Spleen (tissue), 13 donors: ENCODE data around the gene C2orf80. TPM values are rescaled to one million over a fixed set of nuclear protein-coding genes. Genes with fewer than 3 reads are reported as not detected.

Source experiments
- DNase-seq: peaks from one replicate; pipeline ENCODE4 v3.0.0-alpha.2; 2020
- H3K27ac ChIP-seq, 8 donors: fragments of 200-600 bp; sonication (generic) in 7 of 8; 1 replicate in 4 of 8; 2 replicates in 4 of 8; pipeline versions ENCODE4 v1.5.0 to v1.8.0; 2016 to 2021; ENCODE audit warnings: inconsistent platforms in 4 of 8, mild to moderate bottlenecking in 4 of 8, moderate library complexity in 1 of 8
- H3K27me3 ChIP-seq, 7 donors: fragments of 200-600 bp; sonication (generic) in 6 of 7; replicated peaks in 1 of 7; 1 replicate in 4 of 7; 2 replicates in 3 of 7; pipeline versions ENCODE4 v1.5.0 to v1.8.0; 2016 to 2021; ENCODE audit warnings: inconsistent platforms in 3 of 7, mild to moderate bottlenecking in 1 of 7
- H3K36me3 ChIP-seq, 6 donors: fragments of 200-600 bp; sonication (generic) in 5 of 6; 1 replicate in 4 of 6; 2 replicates in 2 of 6; pipeline versions ENCODE4 v1.5.0 to v1.8.0; 2016 to 2021; ENCODE audit warnings: inconsistent platforms in 2 of 6
- H3K4me1 ChIP-seq, 6 donors: fragments of 200-600 bp; sonication (generic) in 5 of 6; 1 replicate in 3 of 6; 2 replicates in 3 of 6; pipeline versions ENCODE4 v1.5.0 to v1.8.0; 2016 to 2021; ENCODE audit warnings: inconsistent platforms in 3 of 6
- H3K4me3 ChIP-seq, 8 donors: fragments of 200-600 bp; sonication (generic) in 7 of 8; 1 replicate in 4 of 8; 2 replicates in 4 of 8; pipeline versions ENCODE4 v1.5.0 to v1.8.0; 2016 to 2021; ENCODE audit warnings: inconsistent platforms in 4 of 8, mild to moderate bottlenecking in 4 of 8, moderate library complexity in 2 of 8
- H3K9me3 ChIP-seq, 8 donors: fragments of 200-600 bp; sonication (generic) in 7 of 8; 1 replicate in 4 of 8; 2 replicates in 4 of 8; pipeline versions ENCODE4 v1.5.0 to v1.8.0; 2016 to 2021; ENCODE audit warnings: inconsistent platforms in 4 of 8
- CTCF ChIP-seq, 11 experiments: fragments of 200-600 bp in 7 of 11; fragments of 450-650 bp in 4 of 11; sonication (generic) in 4 of 11; IDR thresholded peaks in 8 of 11; conservative IDR thresholded peaks in 3 of 11; 1 replicate in 7 of 11; 2 replicates in 4 of 11; pipeline versions ENCODE4 v1.4.0 to v1.8.0; 2016 to 2021; ENCODE audit warnings: antibody characterized with exemption in 11 of 11, inconsistent platforms in 4 of 11, mild to moderate bottlenecking in 1 of 11
- POLR2A ChIP-seq, 3 donors: fragments of 450-650 bp; IDR thresholded peaks; one replicate each; pipeline ENCODE4 v1.5.1; 2017; ENCODE audit warnings: antibody characterized with exemption in 3 of 3, mild to moderate bottlenecking in 1 of 3
- POLR2AphosphoS5 ChIP-seq, 3 donors: sonication (generic); formaldehyde crosslinking; IDR thresholded peaks; one replicate each; pipeline ENCODE4 v1.5.1; 2017; ENCODE audit warnings: antibody characterized with exemption in 3 of 3
- WGBS, 5 donors: extraction: QIAGEN DNeasy Blood & Tissue Kit in 3 of 5; methylation state at CpG; one replicate each; pipeline versions ENCODE4 v1.1.5 to v1.1.7; 2013 to 2018; 5-methylcytosine and 5-hydroxymethylcytosine counted together
- intact Hi-C: fragments of 100-400 bp; cut with DNase I; formaldehyde crosslinking; loops from one replicate; pipeline ENCODE4 v1.15.0; 2023; ENCODE audit warnings: low total_unique reads
- long read RNA-seq, 2 donors: transcript quantifications; one replicate each; lab custom pipeline, GENCODE V29; 2026
- polyA plus RNA-seq, 3 donors: library from polyadenylated mRNA; stranded (reverse); fragments of 200-250 nt; gene quantifications; one replicate each; pipeline ENCODE4 v1.2.1, GENCODE V29; 2013
- total RNA-seq, 7 donors: library from RNA; depleted of rRNA in 3 of 7; stranded (reverse); fragments of >200 nt in 3 of 7; fragmentation: NEBNext Ultra II Directional in 4 of 7; extraction: Animal tissue kit (Norgen Biotek cat#: 25700) in 4 of 7; gene quantifications; one replicate each; pipeline versions ENCODE4 v1.1.0 to v1.2.1, GENCODE V29; 2016 to 2021
- donor health status: healthy with polysubstance abuse.
- donor health status: DM: no; HTN: no; CAD: no; lungs with moderate emphysema.
- donor health status: DM: no; HTN: no; CAD: no.
- donor health status: Bipolar disorder and iron deficiency.
- donor health status: healthy.
- donor health status: DM: no; HTN: no; CAD: no.
- donor health status: DM: yes; HTN: yes; CAD: no.

Gene C2orf80
- total RNA-seq, result not detected
- not detected for polyA plus RNA-seq
- long read RNA-seq, donor 1, result 0 reads
- long read RNA-seq, donor 2, result 0 reads

GRCh38 chr2:208189810-208190503, at the start of gene C2orf80:
Gene C2orf80, minus strand, starts transcription at chr2:208190030. Its CDS starts 3,044 bp downstream, at chr2:208186986.
- intact Hi-C loops, result no loop called here
- Histone ChIP-seq H3K36me3 (no peaks in the 10 kb centered on the region), H3K27me3 (peaks cover 0 to 6% (median 0%) of the 10 kb centered on the region in 7 donors), H3K4me3 (no peak within 1 kb of the TSS), H3K27ac (no peak within 1 kb of the TSS), H3K9me3 (no peaks in the 10 kb centered on the region), H3K4me1 (no peaks in the 10 kb centered on the region)
- DNase-seq, result no peak
- WGBS, 5 donors, result 80 to 85% (median 82%) methylated on average over 10 of the region's 10 CpGs
- TF ChIP-seq POLR2A (IDR thresholded peaks at IDR 0.05), result no peak
- TF ChIP-seq POLR2AphosphoS5 (IDR thresholded peaks at IDR 0.05), result no peak
- TF ChIP-seq CTCF (IDR thresholded peaks at IDR 0.05 in 8 of 11, conservative IDR thresholded peaks at IDR 0.05 in 3 of 11), result no peak

- no peaks in the 10 kb centered on the region for H3K27me3 ChIP-seq
- peaks cover 0 to 60% (median 48%) of the 10 kb centered on the region in 6 donors for H3K36me3 ChIP-seq
- no peak for DNase-seq
- no peak overlapping the region for H3K4me3 ChIP-seq
- WGBS, 5 donors, result 72 to 99% (median 77%) methylated on average over 2 of the region's 2 CpGs
- TF ChIP-seq POLR2AphosphoS5 (IDR thresholded peaks at IDR 0.05) (no peak), POLR2A (IDR thresholded peaks at IDR 0.05) (no peak), CTCF (IDR thresholded peaks at IDR 0.05 in 8 of 11, conservative IDR thresholded peaks at IDR 0.05 in 3 of 11) (no peak)
- H3K27ac ChIP-seq, result no peak overlapping the region
- intact Hi-C loops, result no loop called here
- peaks cover 0 to 25% (median 21%) of the 10 kb centered on the region in 8 donors for H3K9me3 ChIP-seq
- no peaks in the 10 kb centered on the region for H3K4me1 ChIP-seq
These were observed 46.0 kb upstream of the C2orf80 start for GRCh38 chr2:208235860-208236259.

- no peak for DNase-seq
- Histone ChIP-seq H3K27me3 (no peaks in the 10 kb centered on the region), H3K4me1 (no peaks in the 10 kb centered on the region), H3K36me3 (peaks cover 0 to 49% (median 39%) of the 10 kb centered on the region in 6 donors), H3K4me3 (no peak overlapping the region), H3K9me3 (peaks cover 0 to 26% (median 21%) of the 10 kb centered on the region in 8 donors), H3K27ac (no peak overlapping the region)
- 92 to 100% (median 100%) methylated on average over 1 of the region's 1 CpG for WGBS, 5 donors
- intact Hi-C loops, result no loop called here
- TF ChIP-seq POLR2A (IDR thresholded peaks at IDR 0.05) (no peak), CTCF (IDR thresholded peaks at IDR 0.05 in 8 of 11, conservative IDR thresholded peaks at IDR 0.05 in 3 of 11) (no peak), POLR2AphosphoS5 (IDR thresholded peaks at IDR 0.05) (no peak)
These were observed 45.0 kb upstream of the C2orf80 start for GRCh38 chr2:208234786-208235185.

- peaks cover 0 to 26% (median 21%) of the 10 kb centered on the region in 8 donors for H3K9me3 ChIP-seq
- no peak overlapping the region for H3K4me3 ChIP-seq
- TF ChIP-seq CTCF (IDR thresholded peaks at IDR 0.05 in 8 of 11, conservative IDR thresholded peaks at IDR 0.05 in 3 of 11) (no peak), POLR2AphosphoS5 (IDR thresholded peaks at IDR 0.05) (no peak), POLR2A (IDR thresholded peaks at IDR 0.05) (no peak)
- intact Hi-C loops, result no loop called here
- no peaks in the 10 kb centered on the region for H3K36me3 ChIP-seq
- no peak for DNase-seq
- 15 to 38% (median 31%) methylated on average over 1 of the region's 1 CpG for WGBS, 5 donors
- no peak overlapping the region for H3K27ac ChIP-seq
- peaks cover 0 to 6% (median 0%) of the 10 kb centered on the region in 6 donors for H3K4me1 ChIP-seq
- no peaks in the 10 kb centered on the region for H3K27me3 ChIP-seq
These were observed 38.6 kb upstream of the C2orf80 start for GRCh38 chr2:208228476-208228875.
